ENCODE results near the gene GIPC2.

Gene GIPC2

DNA sequence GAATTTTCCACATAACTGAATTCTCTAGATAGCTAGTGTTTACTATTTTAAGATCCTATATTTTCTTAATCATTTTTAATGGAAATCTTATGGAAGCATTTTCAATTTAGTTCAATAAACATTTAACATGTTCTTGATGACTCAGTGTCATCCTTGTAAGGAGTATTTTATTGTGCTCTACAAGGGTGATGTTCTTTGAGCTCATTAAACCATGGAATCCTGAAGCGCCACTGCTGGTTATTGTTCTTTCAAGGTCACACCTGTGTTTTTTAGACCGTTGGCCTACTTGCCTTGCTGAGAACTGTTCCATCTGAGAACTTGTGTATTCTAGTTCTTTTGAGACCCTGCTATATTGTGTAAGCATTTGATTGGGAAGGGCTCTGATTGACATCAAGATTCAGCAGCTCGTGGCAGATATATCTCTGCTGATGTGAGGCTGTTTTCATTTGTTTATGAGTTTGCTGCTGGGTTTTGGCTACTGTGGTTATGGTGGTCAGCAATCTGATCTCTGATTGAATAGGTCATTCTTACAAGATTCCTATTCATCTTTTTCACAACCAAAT lies 132.0 kb downstream of the GIPC2 start:
- TF ChIP-seq, protein P1, sequence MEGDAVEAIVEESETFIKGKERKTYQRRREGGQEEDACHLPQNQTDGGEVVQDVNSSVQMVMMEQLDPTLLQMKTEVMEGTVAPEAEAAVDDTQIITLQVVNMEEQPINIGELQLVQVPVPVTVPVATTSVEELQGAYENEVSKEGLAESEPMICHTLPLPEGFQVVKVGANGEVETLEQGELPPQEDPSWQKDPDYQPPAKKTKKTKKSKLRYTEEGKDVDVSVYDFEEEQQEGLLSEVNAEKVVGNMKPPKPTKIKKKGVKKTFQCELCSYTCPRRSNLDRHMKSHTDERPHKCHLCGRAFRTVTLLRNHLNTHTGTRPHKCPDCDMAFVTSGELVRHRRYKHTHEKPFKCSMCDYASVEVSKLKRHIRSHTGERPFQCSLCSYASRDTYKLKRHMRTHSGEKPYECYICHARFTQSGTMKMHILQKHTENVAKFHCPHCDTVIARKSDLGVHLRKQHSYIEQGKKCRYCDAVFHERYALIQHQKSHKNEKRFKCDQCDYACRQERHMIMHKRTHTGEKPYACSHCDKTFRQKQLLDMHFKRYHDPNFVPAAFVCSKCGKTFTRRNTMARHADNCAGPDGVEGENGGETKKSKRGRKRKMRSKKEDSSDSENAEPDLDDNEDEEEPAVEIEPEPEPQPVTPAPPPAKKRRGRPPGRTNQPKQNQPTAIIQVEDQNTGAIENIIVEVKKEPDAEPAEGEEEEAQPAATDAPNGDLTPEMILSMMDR (IDR thresholded peaks at IDR 0.05; ENCODE audit: low read depth, low read length, missing control alignments): no peak
- no peak overlapping the region for H3K4me3 ChIP-seq (replicated peaks; ENCODE audit: low read depth, low read length)
- DNase-seq (ENCODE audit: extremely low read depth, low read depth): no peak

DNA sequence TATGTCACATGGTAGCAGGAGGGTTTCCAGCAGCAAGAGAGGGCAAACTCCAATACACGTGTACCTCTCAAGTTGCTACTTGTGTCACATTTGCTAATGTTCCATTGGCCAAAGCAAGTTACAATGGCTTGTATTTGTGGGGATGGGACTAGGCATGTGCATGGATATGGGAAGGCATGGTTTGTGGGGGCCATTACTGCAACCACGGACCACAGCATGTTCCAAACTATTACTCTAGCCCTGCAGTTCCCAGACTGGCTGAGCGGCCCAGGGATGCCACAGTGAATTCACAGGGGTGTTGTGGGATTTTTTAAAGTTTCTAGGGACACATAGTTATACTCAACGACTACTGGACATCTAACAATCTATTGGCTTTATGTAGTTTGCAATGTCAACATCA lies 133.1 kb downstream of the GIPC2 start:
- DNase-seq (ENCODE audit: extremely low read depth, low read depth): no peak
- H3K4me3 ChIP-seq (replicated peaks; ENCODE audit: low read depth, low read length): no peak overlapping the region
- TF ChIP-seq, protein P1 (IDR thresholded peaks at IDR 0.05; ENCODE audit: low read depth, low read length, missing control alignments): no peak

DNA sequence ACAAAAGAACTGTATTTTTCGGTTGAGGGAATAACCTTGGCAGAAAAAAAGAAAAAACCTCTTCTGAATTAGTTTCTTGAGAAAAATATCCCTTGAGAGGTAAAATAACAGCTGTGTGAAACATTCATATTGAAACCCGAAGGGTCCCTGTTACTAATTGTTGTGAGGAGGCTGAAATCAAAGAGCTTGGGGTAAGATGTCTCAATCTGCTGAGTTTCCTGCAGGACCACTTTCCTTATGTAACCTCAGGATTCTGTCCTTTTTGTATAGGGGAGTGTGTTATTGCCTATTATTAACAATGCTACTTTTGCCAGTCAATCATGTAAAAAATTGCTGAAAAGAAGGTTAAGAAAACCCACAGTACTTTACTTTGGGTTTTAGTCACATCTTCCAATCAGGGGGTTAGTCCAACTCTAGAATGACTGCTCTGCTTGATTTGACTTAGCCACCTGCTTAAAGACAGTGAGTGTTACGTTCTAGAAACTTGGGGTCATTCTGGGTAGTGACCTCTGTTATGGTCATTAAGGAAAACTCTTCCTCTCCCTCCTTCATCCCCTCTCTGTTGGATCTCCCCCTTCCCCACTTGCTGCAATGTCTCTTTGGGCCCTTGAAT lies 138.8 kb downstream of the GIPC2 start:
- DNase-seq (ENCODE audit: extremely low read depth, low read depth): no peak
- no peak overlapping the region for H3K4me3 ChIP-seq (replicated peaks; ENCODE audit: low read depth, low read length)
- TF ChIP-seq, protein P1 (IDR thresholded peaks at IDR 0.05; ENCODE audit: low read depth, low read length, missing control alignments): no peak
